Transverse colon (tissue), 4 donors: Measurements from ENCODE around the gene MTREX. TPM values are rescaled to one million over a fixed set of nuclear protein-coding genes. Genes with fewer than 3 reads are reported as not detected.

Experiments used
- DNase-seq: peaks from one replicate; pipeline ENCODE4 v3.0.0-alpha.2; 2019
- H3K27ac ChIP-seq, 4 donors: fragments of 200-600 bp; sonication (generic); 2 replicates each; pipeline ENCODE4 v1.5.1; 2016 to 2018; ENCODE audit warnings: inconsistent platforms in 4 of 4
- H3K27me3 ChIP-seq: fragments of 200-600 bp; sonication (generic); 2 replicates; pipeline ENCODE4 v1.5.1; 2017; ENCODE audit warnings: inconsistent platforms
- H3K36me3 ChIP-seq, 4 donors: fragments of 200-600 bp; sonication (generic); 2 replicates each; pipeline ENCODE4 v1.5.1; 2017 to 2019; ENCODE audit warnings: inconsistent platforms in 4 of 4
- H3K4me1 ChIP-seq, 4 donors: fragments of 200-600 bp; sonication (generic); 2 replicates each; pipeline ENCODE4 v1.5.1; 2017 to 2020; ENCODE audit warnings: inconsistent platforms in 4 of 4
- H3K4me3 ChIP-seq, 4 donors: fragments of 200-600 bp; sonication (generic); 1 replicate in 1 of 4; 2 replicates in 3 of 4; pipeline versions ENCODE4 v1.5.1 to v1.6.1; 2017 to 2019; ENCODE audit warnings: inconsistent platforms in 4 of 4
- H3K9me3 ChIP-seq, 2 donors: fragments of 200-600 bp; sonication (generic); 2 replicates each; pipeline ENCODE4 v1.5.1; 2017 to 2019; ENCODE audit warnings: inconsistent platforms in 2 of 2
- EP300 ChIP-seq: sonication (generic); formaldehyde crosslinking; IDR thresholded peaks from one replicate; pipeline ENCODE4 v1.6.1; 2017; ENCODE audit warnings: antibody characterized with exemption, low read depth
- POLR2A ChIP-seq: fragments of 450-650 bp; IDR thresholded peaks from one replicate; pipeline ENCODE4 v1.6.1; 2016; ENCODE audit warnings: antibody characterized with exemption, mild to moderate bottlenecking, moderate library complexity
- POLR2AphosphoS5 ChIP-seq, 3 donors: sonication (generic); formaldehyde crosslinking; IDR thresholded peaks; one replicate each; pipeline ENCODE4 v1.6.1; 2016; ENCODE audit warnings: antibody characterized with exemption in 3 of 3
- WGBS, 2 donors: methylation state at CpG; one replicate each; pipeline ENCODE4 v1.1.5; 2018; ENCODE audit warnings: low coverage in 1 of 2; 5-methylcytosine and 5-hydroxymethylcytosine counted together
- in situ Hi-C, 4 donors: fragments of 200-750 bp; cut with MboI; loops; one replicate each; pipeline versions ENCODE4 v1.15.0 to v1.15.1; 2017; ENCODE audit warnings: low sequenced_read_pairs in 3 of 4, low pct_ligation_motif_present in 1 of 4, low pct_unique_long_range_greater_than_20kb in 1 of 4
- intact Hi-C: fragments of 100-400 bp; cut with DNase I; formaldehyde crosslinking; loops from one replicate; pipeline ENCODE4 v1.15.1; 2023; ENCODE audit warnings: low total_unique reads
- total RNA-seq, 4 donors: library from RNA; depleted of rRNA; stranded (reverse); fragments of >200 nt; gene quantifications; one replicate each; pipeline ENCODE4 v1.1.0, GENCODE V29; 2016
- TF ChIP-seq, protein P1 (sequence below), 5 experiments: fragments of 200-600 bp in 3 of 5; fragments of 450-650 bp in 2 of 5; sonication (generic) in 3 of 5; IDR thresholded peaks; 1 replicate in 2 of 5; 2 replicates in 3 of 5; pipeline ENCODE4 v1.5.1; 2016 to 2017; ENCODE audit warnings: antibody characterized with exemption in 5 of 5, inconsistent platforms in 3 of 5, mild to moderate bottlenecking in 2 of 5, moderate library complexity in 1 of 5

MTREX gene
- total RNA-seq, 4 donors from 2014 or later, result 29.5 to 85.9 (median 65.5) TPM

DNA sequence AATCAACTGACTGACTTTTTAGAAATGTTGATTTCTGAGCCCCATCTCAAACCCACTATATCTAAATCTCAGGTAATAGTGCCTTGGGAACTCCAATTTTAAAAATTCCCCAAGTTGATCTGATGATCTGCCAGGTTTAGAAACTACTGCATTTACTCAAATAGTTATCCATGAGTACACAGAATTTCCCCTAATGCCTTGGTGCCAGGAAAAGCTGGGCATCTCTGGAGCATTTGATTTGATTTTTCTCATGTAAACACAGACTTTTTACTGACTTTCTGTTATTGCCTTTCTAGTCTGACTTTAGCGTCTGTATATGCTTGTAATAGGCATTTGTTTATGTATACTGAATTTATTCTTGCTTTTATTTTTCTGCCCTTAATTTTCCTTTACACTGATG is 35.8 kb downstream of the MTREX start:
- Histone ChIP-seq H3K27ac (no peak overlapping the region), H3K27me3 (no peaks in the 10 kb centered on the region), H3K4me1 (peaks cover 0 to 5% (median 2%) of the 10 kb centered on the region in 4 donors), H3K36me3 (peaks cover 0 to 58% (median 18%) of the 10 kb centered on the region in 4 donors), H3K9me3 (no peaks in the 10 kb centered on the region), H3K4me3 (no peak overlapping the region)
- no peak for DNase-seq
- 45 to 59% methylated on average over 1 of the region's 1 CpG for WGBS, 2 donors
- intact Hi-C loops (loop anchor here (10.0 kb wide), 1 partner anchor 351 kb away; no protein-coding TSS in a partner anchor), in situ Hi-C loops (loop anchor here in 2 of 4 donors (10.0 to 25.0 kb wide), 2 partner anchors 341 to 344 kb away; no protein-coding TSS in a partner anchor)
- TF ChIP-seq POLR2AphosphoS5 (IDR thresholded peaks at IDR 0.05) (no peak), POLR2A (no peak), EP300 (no peak)
- TF ChIP-seq, protein P1, sequence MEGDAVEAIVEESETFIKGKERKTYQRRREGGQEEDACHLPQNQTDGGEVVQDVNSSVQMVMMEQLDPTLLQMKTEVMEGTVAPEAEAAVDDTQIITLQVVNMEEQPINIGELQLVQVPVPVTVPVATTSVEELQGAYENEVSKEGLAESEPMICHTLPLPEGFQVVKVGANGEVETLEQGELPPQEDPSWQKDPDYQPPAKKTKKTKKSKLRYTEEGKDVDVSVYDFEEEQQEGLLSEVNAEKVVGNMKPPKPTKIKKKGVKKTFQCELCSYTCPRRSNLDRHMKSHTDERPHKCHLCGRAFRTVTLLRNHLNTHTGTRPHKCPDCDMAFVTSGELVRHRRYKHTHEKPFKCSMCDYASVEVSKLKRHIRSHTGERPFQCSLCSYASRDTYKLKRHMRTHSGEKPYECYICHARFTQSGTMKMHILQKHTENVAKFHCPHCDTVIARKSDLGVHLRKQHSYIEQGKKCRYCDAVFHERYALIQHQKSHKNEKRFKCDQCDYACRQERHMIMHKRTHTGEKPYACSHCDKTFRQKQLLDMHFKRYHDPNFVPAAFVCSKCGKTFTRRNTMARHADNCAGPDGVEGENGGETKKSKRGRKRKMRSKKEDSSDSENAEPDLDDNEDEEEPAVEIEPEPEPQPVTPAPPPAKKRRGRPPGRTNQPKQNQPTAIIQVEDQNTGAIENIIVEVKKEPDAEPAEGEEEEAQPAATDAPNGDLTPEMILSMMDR (IDR thresholded peaks at IDR 0.05), result no peak

DNA sequence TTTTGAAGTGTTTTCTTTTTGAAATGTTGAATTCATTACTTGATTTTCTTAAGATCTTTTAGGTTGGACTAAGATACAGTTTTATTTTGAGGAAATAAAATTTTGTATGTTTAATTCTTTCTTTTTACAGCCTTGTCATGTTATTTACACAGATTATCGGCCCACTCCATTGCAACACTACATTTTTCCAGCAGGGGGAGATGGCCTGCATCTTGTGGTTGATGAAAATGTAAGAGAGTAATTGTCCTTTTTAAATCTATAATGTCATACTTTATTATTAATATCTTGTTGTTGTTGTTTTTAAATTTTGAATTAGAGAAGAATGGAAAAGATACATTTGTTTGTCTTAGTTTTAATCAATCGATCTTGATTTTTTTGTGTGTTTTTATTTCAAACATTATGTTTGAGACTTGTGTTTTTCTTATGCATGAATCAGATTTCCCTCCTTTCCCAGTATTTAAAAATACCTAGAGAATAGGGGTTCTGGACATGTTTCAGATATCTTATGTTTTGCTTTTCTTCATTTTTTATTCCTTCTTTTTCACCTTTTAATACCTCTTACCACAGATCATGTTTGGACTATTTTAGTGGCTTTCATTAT is 36.7 kb downstream of the MTREX start:
- Histone ChIP-seq H3K4me1 (peaks cover 0 to 5% (median 2%) of the 10 kb centered on the region in 4 donors), H3K27ac (no peak overlapping the region), H3K27me3 (no peaks in the 10 kb centered on the region), H3K9me3 (no peaks in the 10 kb centered on the region), H3K36me3 (peaks cover 0 to 64% (median 22%) of the 10 kb centered on the region in 4 donors), H3K4me3 (no peak overlapping the region)
- TF ChIP-seq EP300 (no peak), POLR2AphosphoS5 (IDR thresholded peaks at IDR 0.05) (no peak), POLR2A (no peak)
- TF ChIP-seq, protein P1 (IDR thresholded peaks at IDR 0.05), result peak; percentile 88 to 93 (median 90)
- in situ Hi-C loops (loop anchor here in 2 of 4 donors (10.0 to 25.0 kb wide), 2 partner anchors 340 to 343 kb away; no protein-coding TSS in a partner anchor), intact Hi-C loops (loop anchor here (10.0 kb wide), 1 partner anchor 350 kb away; no protein-coding TSS in a partner anchor)
- DNase-seq, result peak; percentile 66
- 18 to 30% methylated on average over 2 of the region's 2 CpGs for WGBS, 2 donors

DNA sequence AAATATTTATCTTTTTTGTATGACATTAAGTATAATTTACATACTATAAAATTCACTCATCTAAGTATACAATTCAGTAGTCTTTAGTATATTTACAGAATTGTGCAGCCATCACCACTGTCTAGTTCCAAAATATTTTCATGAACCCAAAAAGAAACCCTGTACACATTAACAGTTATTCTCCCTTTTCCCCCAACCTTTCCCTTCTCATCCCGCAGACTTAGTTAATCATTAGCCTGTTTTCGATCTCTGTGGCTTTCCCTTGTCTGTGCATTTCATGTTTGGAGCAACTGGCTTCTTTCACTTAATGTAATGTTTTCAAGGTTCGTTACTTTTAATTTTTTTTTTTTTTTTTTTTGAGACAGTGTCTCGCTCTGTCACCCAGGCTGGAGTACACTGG is 37.5 kb downstream of the MTREX start:
- no peak overlapping the region for H3K4me3 ChIP-seq
- peaks cover 0 to 5% (median 2%) of the 10 kb centered on the region in 4 donors for H3K4me1 ChIP-seq
- in situ Hi-C loops, result loop anchor here in 2 of 4 donors (10.0 to 25.0 kb wide), 2 partner anchors 339 to 342 kb away; no protein-coding TSS in a partner anchor
- no peak for TF ChIP-seq EP300
- no peak for TF ChIP-seq POLR2AphosphoS5 (IDR thresholded peaks at IDR 0.05)
- TF ChIP-seq, protein P1 (IDR thresholded peaks at IDR 0.05), result no peak
- no peak for TF ChIP-seq POLR2A
- intact Hi-C loops, result loop anchor here (10.0 kb wide), 1 partner anchor 349 kb away; no protein-coding TSS in a partner anchor
- 75 to 81% methylated on average over 3 to 4 of the region's 4 CpGs for WGBS, 2 donors
- peaks cover 0 to 69% (median 24%) of the 10 kb centered on the region in 4 donors for H3K36me3 ChIP-seq
- no peaks in the 10 kb centered on the region for H3K9me3 ChIP-seq
- DNase-seq, result no peak
- H3K27me3 ChIP-seq, result no peaks in the 10 kb centered on the region
- H3K27ac ChIP-seq, result no peak overlapping the region

DNA sequence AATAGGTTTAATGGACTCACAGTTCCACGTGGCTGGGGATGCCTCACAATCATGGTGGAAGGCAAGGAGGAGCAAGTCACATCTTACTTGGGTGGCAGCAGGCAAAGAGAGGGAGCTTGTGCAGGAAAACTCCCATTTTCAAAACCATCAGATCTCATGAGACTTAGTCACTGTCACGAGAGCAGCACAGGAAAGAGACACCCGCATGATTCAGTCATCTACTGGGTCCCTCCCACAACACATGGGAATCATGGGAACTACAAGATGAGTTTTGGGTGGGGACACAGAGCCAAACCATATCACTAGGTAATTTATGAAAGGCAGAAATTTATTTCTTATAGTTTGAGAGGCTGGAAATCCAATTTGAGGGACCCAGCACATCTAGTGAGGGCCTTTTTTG is 40.0 kb downstream of the MTREX start:
- 91% methylated on average over 3 of the region's 3 CpGs; no CpG with 5 or more reads in 1 of the 2 donors for WGBS, 2 donors
- intact Hi-C loops (loop anchor here (10.0 kb wide), 1 partner anchor 347 kb away; no protein-coding TSS in a partner anchor), in situ Hi-C loops (loop anchor here in 2 of 4 donors (10.0 to 25.0 kb wide), 2 partner anchors 337 to 340 kb away; no protein-coding TSS in a partner anchor)
- H3K27me3 ChIP-seq, result no peaks in the 10 kb centered on the region
- no peak for TF ChIP-seq POLR2AphosphoS5 (IDR thresholded peaks at IDR 0.05)
- no peak for TF ChIP-seq POLR2A
- TF ChIP-seq EP300, result no peak
- TF ChIP-seq, protein P1 (IDR thresholded peaks at IDR 0.05), result no peak
- H3K36me3 ChIP-seq, result peaks cover 0 to 75% (median 25%) of the 10 kb centered on the region in 4 donors
- H3K9me3 ChIP-seq, result no peaks in the 10 kb centered on the region
- DNase-seq, result no peak
- H3K4me1 ChIP-seq, result peaks cover 0 to 5% (median 2%) of the 10 kb centered on the region in 4 donors
- no peak overlapping the region for H3K4me3 ChIP-seq
- no peak overlapping the region for H3K27ac ChIP-seq
